Activated naive CD8-positive, alpha-beta T cell treated with anti-CD3 and anti-CD28 coated beads, Interleukin-2, amount 10 ng/mL, durations not matched to agents 7 days and 5 days (primary cell): Measurements from ENCODE around the gene RGL1. TPM values are rescaled to one million over a fixed set of nuclear protein-coding genes. Genes with fewer than 3 reads are reported as not detected.
A peak's percentile ranks its signal among the peaks of the same experiment; 100 is the strongest.
"Not testable (repeated sequence)": the region's sequence is repeated elsewhere in the genome, so short reads cannot be mapped to it uniquely, and the experiment has no call there.

Source experiments
- ATAC-seq: fragments of 150-1000 bp; cut with Tn5 transposase; one replicate; pipeline ENCODE4 v1.10.0; 2021; ENCODE audit warnings: low read depth, moderate library complexity
- POLR2A ChIA-PET: fragments of 350-600 bp; sonication (Branson Sonifier 250); formaldehyde crosslinking; loops from one replicate; lab custom pipeline; 2021; ENCODE audit warnings: antibody characterized with exemption; lab: Charles Lee
- DNase-seq: peaks from one replicate; pipeline ENCODE4 v3.0.0; 2021
- H3K27ac Mint-ChIP-seq: one replicate; pipeline ENCODE4 v1.8.0; 2022; ENCODE audit warnings: mild to moderate bottlenecking, mixed read lengths
- H3K27me3 Mint-ChIP-seq: one replicate; pipeline ENCODE4 v1.8.0; 2022; ENCODE audit warnings: mild to moderate bottlenecking, moderate library complexity, mixed read lengths
- H3K36me3 Mint-ChIP-seq: one replicate; pipeline ENCODE4 v1.8.0; 2021; ENCODE audit warnings: mild to moderate bottlenecking, mixed read lengths
- H3K4me1 Mint-ChIP-seq: one replicate; pipeline ENCODE4 v1.8.0; 2021; ENCODE audit warnings: mixed read lengths
- H3K4me3 Mint-ChIP-seq: one replicate; pipeline ENCODE4 v1.8.0; 2022; ENCODE audit warnings: mild to moderate bottlenecking, moderate library complexity, mixed read lengths
- H3K9me3 Mint-ChIP-seq: one replicate; pipeline ENCODE4 v1.8.0; 2021; ENCODE audit warnings: mixed read lengths
- total RNA-seq, 2 experiments: library from RNA; stranded (reverse); gene quantifications; one replicate each; pipeline ENCODE4 v1.2.3, GENCODE V29; 2021

RGL1 gene
- total RNA-seq, result 1 to 10 TPM; 2.7 to 3.4 TPM

GRCh38 chr1:183804916-183805841 lies at the start of gene RGL1:
TSS of gene RGL1 (plus strand) at chr1:183805120. CDS start at chr1:183805298, 178 bp downstream.
- peak; percentile 84 for ATAC-seq
- Mint-ChIP-seq H3K27ac (no peak within 1 kb of the TSS), H3K9me3 (peaks cover 9% of the 10 kb centered on the region), H3K36me3 (peaks cover 7% of the 10 kb centered on the region), H3K27me3 (peaks cover 9% of the 10 kb centered on the region), H3K4me1 (peaks cover 5% of the 10 kb centered on the region), H3K4me3 (peak within 1 kb of the TSS; percentile 90)
- peak; percentile 58 for DNase-seq
- POLR2A ChIA-PET, result no interaction called here

- ATAC-seq (no peak), DNase-seq (no peak)
- no peak overlapping the region for H3K4me3 Mint-ChIP-seq
- H3K27ac Mint-ChIP-seq, result no peak overlapping the region
- no peaks in the 10 kb centered on the region for H3K27me3 Mint-ChIP-seq
- POLR2A ChIA-PET, result no interaction called here
- H3K9me3 Mint-ChIP-seq, result peaks cover 3% of the 10 kb centered on the region
- H3K4me1 Mint-ChIP-seq, result no peaks in the 10 kb centered on the region
- H3K36me3 Mint-ChIP-seq, result no peaks in the 10 kb centered on the region
Measured at GRCh38 chr1:183756326-183756725, 48.6 kb upstream of the RGL1 start.

GRCh38 chr1:183757061-183757460 lies 47.9 kb upstream of the RGL1 start:
- no peaks in the 10 kb centered on the region for H3K4me1 Mint-ChIP-seq
- H3K4me3 Mint-ChIP-seq, result no peak overlapping the region
- peaks cover 6% of the 10 kb centered on the region for H3K9me3 Mint-ChIP-seq
- H3K36me3 Mint-ChIP-seq, result no peaks in the 10 kb centered on the region
- ATAC-seq (no peak), DNase-seq (no peak)
- POLR2A ChIA-PET, result no interaction called here
- H3K27me3 Mint-ChIP-seq, result no peaks in the 10 kb centered on the region
- no peak overlapping the region for H3K27ac Mint-ChIP-seq

GRCh38 chr1:183758913-183759312 lies 46.0 kb upstream of the RGL1 start:
- Mint-ChIP-seq H3K4me3 (no peak overlapping the region), H3K36me3 (no peaks in the 10 kb centered on the region), H3K27ac (no peak overlapping the region), H3K27me3 (no peaks in the 10 kb centered on the region), H3K4me1 (no peaks in the 10 kb centered on the region), H3K9me3 (peaks cover 9% of the 10 kb centered on the region)
- DNase-seq (no peak), ATAC-seq (no peak)
- POLR2A ChIA-PET, result no interaction called here

- no peak overlapping the region for H3K27ac Mint-ChIP-seq
- POLR2A ChIA-PET, result no interaction called here
- H3K27me3 Mint-ChIP-seq, result no peaks in the 10 kb centered on the region
- peaks cover 17% of the 10 kb centered on the region for H3K9me3 Mint-ChIP-seq
- H3K36me3 Mint-ChIP-seq, result peaks cover 1% of the 10 kb centered on the region
- H3K4me3 Mint-ChIP-seq, result no peak overlapping the region
- ATAC-seq (no peak), DNase-seq (no peak)
- no peaks in the 10 kb centered on the region for H3K4me1 Mint-ChIP-seq
Measured at GRCh38 chr1:183760661-183761060, 44.3 kb upstream of the RGL1 start.

- H3K27me3 Mint-ChIP-seq, result no peaks in the 10 kb centered on the region
- peaks cover 1% of the 10 kb centered on the region for H3K36me3 Mint-ChIP-seq
- no peak for DNase-seq
- H3K4me1 Mint-ChIP-seq, result no peaks in the 10 kb centered on the region
- H3K4me3 Mint-ChIP-seq, result no peak overlapping the region
- no peak for ATAC-seq
- H3K9me3 Mint-ChIP-seq, result peaks cover 17% of the 10 kb centered on the region
- no peak overlapping the region for H3K27ac Mint-ChIP-seq
- POLR2A ChIA-PET, result no interaction called here
Measured at GRCh38 chr1:183761871-183762270, 43.0 kb upstream of the RGL1 start.

- H3K4me3 Mint-ChIP-seq, H3K4me1 Mint-ChIP-seq, POLR2A ChIA-PET, ATAC-seq, H3K27ac Mint-ChIP-seq, H3K36me3 Mint-ChIP-seq, DNase-seq, H3K27me3 Mint-ChIP-seq: not testable (repeated sequence)
- H3K9me3 Mint-ChIP-seq, result peaks cover 17% of the 10 kb centered on the region
Measured at GRCh38 chr1:183762856-183763255, 42.1 kb upstream of the RGL1 start.

- Mint-ChIP-seq H3K27me3 (no peaks in the 10 kb centered on the region), H3K4me3 (no peak overlapping the region), H3K36me3 (peaks cover 1% of the 10 kb centered on the region), H3K4me1 (no peaks in the 10 kb centered on the region), H3K9me3 (peaks cover 17% of the 10 kb centered on the region), H3K27ac (no peak overlapping the region)
- ATAC-seq, result no peak
- POLR2A ChIA-PET, result no interaction called here
- DNase-seq, result no peak
Measured at GRCh38 chr1:183764981-183765380, 39.9 kb upstream of the RGL1 start.

- Mint-ChIP-seq H3K4me3 (no peak overlapping the region), H3K9me3 (peaks cover 20% of the 10 kb centered on the region), H3K36me3 (peaks cover 6% of the 10 kb centered on the region), H3K27me3 (no peaks in the 10 kb centered on the region), H3K27ac (no peak overlapping the region), H3K4me1 (no peaks in the 10 kb centered on the region)
- no peak for DNase-seq
- ATAC-seq, result no peak
- POLR2A ChIA-PET, result no interaction called here
Measured at GRCh38 chr1:183769956-183770815, 34.7 kb upstream of the RGL1 start.

GRCh38 chr1:183770816-183771128 lies 34.1 kb upstream of the RGL1 start:
- DNase-seq, result no peak
- Mint-ChIP-seq H3K4me3 (no peak overlapping the region), H3K9me3 (peaks cover 21% of the 10 kb centered on the region), H3K27ac (no peak overlapping the region), H3K4me1 (no peaks in the 10 kb centered on the region), H3K27me3 (no peaks in the 10 kb centered on the region), H3K36me3 (peaks cover 6% of the 10 kb centered on the region)
- ATAC-seq, result no peak
- POLR2A ChIA-PET, result no interaction called here

- H3K36me3 Mint-ChIP-seq, result peaks cover 6% of the 10 kb centered on the region
- no peak overlapping the region for H3K27ac Mint-ChIP-seq
- H3K27me3 Mint-ChIP-seq, result no peaks in the 10 kb centered on the region
- DNase-seq (no peak), ATAC-seq (no peak)
- no peaks in the 10 kb centered on the region for H3K4me1 Mint-ChIP-seq
- H3K4me3 Mint-ChIP-seq, result no peak overlapping the region
- peaks cover 21% of the 10 kb centered on the region for H3K9me3 Mint-ChIP-seq
- POLR2A ChIA-PET, result no interaction called here
Measured at GRCh38 chr1:183773482-183774274, 31.2 kb upstream of the RGL1 start.

GRCh38 chr1:183774938-183775337 lies 30.0 kb upstream of the RGL1 start:
- no peaks in the 10 kb centered on the region for H3K27me3 Mint-ChIP-seq
- DNase-seq, result no peak
- POLR2A ChIA-PET, result interaction anchor here (0.7 kb wide), 1 partner anchor 285 kb away, joined by 5 read pairs; no protein-coding TSS in a partner anchor
- peaks cover 21% of the 10 kb centered on the region for H3K9me3 Mint-ChIP-seq
- H3K4me1 Mint-ChIP-seq, result no peaks in the 10 kb centered on the region
- H3K4me3 Mint-ChIP-seq, result no peak overlapping the region
- no peak for ATAC-seq
- H3K36me3 Mint-ChIP-seq, result peaks cover 6% of the 10 kb centered on the region
- no peak overlapping the region for H3K27ac Mint-ChIP-seq

- peaks cover 6% of the 10 kb centered on the region for H3K36me3 Mint-ChIP-seq
- H3K9me3 Mint-ChIP-seq, result peaks cover 15% of the 10 kb centered on the region
- H3K27me3 Mint-ChIP-seq, result no peaks in the 10 kb centered on the region
- H3K4me1 Mint-ChIP-seq, result no peaks in the 10 kb centered on the region
- DNase-seq, result no peak
- no peak for ATAC-seq
- H3K4me3 Mint-ChIP-seq, result no peak overlapping the region
- H3K27ac Mint-ChIP-seq, result no peak overlapping the region
- POLR2A ChIA-PET, result no interaction called here
Measured at GRCh38 chr1:183776731-183777130, 28.2 kb upstream of the RGL1 start.
